Measurements from ENCODE around the gene SYNJ2BP. TPM values are rescaled to one million over a fixed set of nuclear protein-coding genes. Genes with fewer than 3 reads are reported as not detected.

The SYNJ2BP gene
- total RNA-seq, 1 experiment from 2014 or later, result 19.0 TPM

DNA sequence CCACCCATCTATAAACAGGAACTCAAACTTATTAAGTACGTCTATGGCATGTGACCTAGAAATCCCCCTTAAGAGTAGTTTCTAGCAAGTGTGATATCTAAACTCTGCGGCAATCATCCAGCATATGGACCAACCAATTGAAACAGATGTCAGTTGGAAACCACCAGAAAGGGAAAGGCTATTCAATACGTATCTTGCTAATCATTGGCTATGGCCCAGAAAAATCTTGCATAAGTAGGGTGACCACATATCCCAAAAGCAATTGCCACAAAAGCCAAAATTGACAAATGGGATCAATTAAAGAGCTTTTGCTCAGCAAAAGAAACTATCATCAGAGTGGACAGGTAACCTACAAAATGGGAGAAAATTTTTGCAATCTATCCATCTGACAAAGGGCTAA is 24.2 kb downstream of the SYNJ2BP start:
- Histone ChIP-seq H3K79me2 (ENCODE audit: insufficient read depth, low read length) (peaks cover 11% of the 10 kb centered on the region), H3K9ac (ENCODE audit: low read length) (no peak overlapping the region), H3K4me1 (ENCODE audit: control insufficient read depth in 1 of 2, insufficient read depth in 2 of 2, low read length in 2 of 2) (no peaks in the 10 kb centered on the region), H4K20me1 (ENCODE audit: insufficient read depth) (no peaks in the 10 kb centered on the region), H3K4me3 (replicated peaks in 1 of 2; ENCODE audit: low read depth in 1 of 2, low read length in 2 of 2) (no peak overlapping the region), H3K9me2 (ENCODE audit: insufficient read depth) (no peaks in the 10 kb centered on the region), H3K36me3 (ENCODE audit: control insufficient read depth in 1 of 2, insufficient read depth in 2 of 2, low read length in 2 of 2) (no peaks in the 10 kb centered on the region), H3K4me2 (ENCODE audit: low read length) (no peak overlapping the region), H3K27ac (ENCODE audit: low read depth, low read length) (no peak overlapping the region), H2AFZ (ENCODE audit: low read depth, low read length, poor library complexity, severe bottlenecking) (no peak overlapping the region), H3K9me3 (ENCODE audit: control insufficient read depth in 1 of 2, insufficient read depth in 1 of 2, low read depth in 1 of 2, low read length in 2 of 2) (no peaks in the 10 kb centered on the region), H3K27me3 (ENCODE audit: insufficient read depth, low read length) (no peaks in the 10 kb centered on the region)
- intact Hi-C loops (cut with micrococcal nuclease), result no loop called here
- CTCF ChIA-PET, result no interaction called here
- no peak for ATAC-seq
- RAD21 ChIA-PET (ENCODE audit: low non-redundant PET in 1 of 2, low total read pairs in 2 of 2, uncharacterized antibody in 2 of 2, unreplicated experiment in 2 of 2), result no interaction called here
- TF ChIP-seq FOSL1 (IDR thresholded peaks at IDR 0.05; ENCODE audit: low read depth), result no peak
- TF ChIP-seq POLR2A (IDR thresholded peaks at IDR 0.05; ENCODE audit: borderline replicate concordance, extremely low read depth, insufficient read depth, insufficient read length), result no peak
- no peak for TF ChIP-seq RAD21 (IDR thresholded peaks at IDR 0.05; ENCODE audit: low read depth)
- no peak for TF ChIP-seq CTCF (IDR thresholded peaks at IDR 0.05 in 2 of 3, conservative IDR thresholded peaks at IDR 0.05 in 1 of 3; ENCODE audit: borderline replicate concordance in 1 of 3, insufficient read depth in 1 of 3, low read depth in 2 of 3, low read length in 2 of 3)
- no peak for TF ChIP-seq JUND (IDR thresholded peaks at IDR 0.05)
- no peak for TF ChIP-seq ZNF274 (IDR thresholded peaks at IDR 0.05; ENCODE audit: low read depth, low read length)
- no peak for TF ChIP-seq YY1 (IDR thresholded peaks at IDR 0.05; ENCODE audit: extremely low read depth, insufficient replicate concordance, low read depth, low read length)
- no peak for TF ChIP-seq POLR2AphosphoS5 (IDR thresholded peaks at IDR 0.05; ENCODE audit: low read depth, low read length)
- TF ChIP-seq MAX (IDR thresholded peaks at IDR 0.05), result no peak
- no peak for TF ChIP-seq SRF (IDR thresholded peaks at IDR 0.05; ENCODE audit: low read depth)
- no peak for TF ChIP-seq CEBPB (IDR thresholded peaks at IDR 0.05; ENCODE audit: low read depth)
- TF ChIP-seq EGR1 (IDR thresholded peaks at IDR 0.05; ENCODE audit: low read depth), result no peak
- TF ChIP-seq ELF1 (IDR thresholded peaks at IDR 0.05; ENCODE audit: borderline replicate concordance, low read depth), result no peak
- TF ChIP-seq ZFX (IDR thresholded peaks at IDR 0.05), result no peak
- no peak for TF ChIP-seq SP1 (IDR thresholded peaks at IDR 0.05; ENCODE audit: low read depth)
- TF ChIP-seq CBX3 (IDR thresholded peaks at IDR 0.05; ENCODE audit: low read depth), result no peak
- TF ChIP-seq EZH2phosphoT487 (IDR thresholded peaks at IDR 0.05; ENCODE audit: borderline replicate concordance), result no peak
- TF ChIP-seq TCF7L2 (IDR thresholded peaks at IDR 0.05; ENCODE audit: borderline replicate concordance, extremely low read depth, insufficient read depth, insufficient read length), result no peak
- POLR2A ChIA-PET, result no interaction called here
- BruUV-seq (replicated peaks), result no TSS peak
- no peak for DNase-seq (ENCODE audit: low read depth, low spot score)
